H7 (cell line): ENCODE data around the gene MYH11. TPM values are rescaled to one million over a fixed set of nuclear protein-coding genes. Genes with fewer than 3 reads are reported as not detected.

Experiments used
- DNase-seq: peaks from one replicate; pipeline ENCODE4 v3.0.0; 2012
- H3K27me3 ChIP-seq: 2 replicates; pipeline ENCODE4 v1.6.0; 2011; ENCODE audit warnings: mild to moderate bottlenecking, low read length; ENCODE audit not compliant: control insufficient read depth, insufficient read depth
- H3K36me3 ChIP-seq: replicated peaks from 2 replicates; pipeline ENCODE4 v1.5.1; 2011; ENCODE audit warnings: low read length; ENCODE audit not compliant: control insufficient read depth, insufficient read depth
- H3K4me3 ChIP-seq: 2 replicates; pipeline ENCODE4 v1.5.1; 2011; ENCODE audit warnings: low read depth, mild to moderate bottlenecking, control low read depth, low read length, moderate library complexity; ENCODE audit not compliant: insufficient read depth
- total RNA-seq: library from RNA; depleted of rRNA; stranded (reverse); fragments of >200 nt; shearing (Covaris generic); gene quantifications from 2 replicates; pipeline ENCODE4 v1.2.3, GENCODE V29; 2014

MYH11 gene
- total RNA-seq, 1 experiment from 2014 or later, result not detected

GRCh38 chr16:15886078-15886477 lies 29.2 kb upstream of the MYH11 start:
- no peak for DNase-seq
- Histone ChIP-seq H3K4me3 (no peak overlapping the region), H3K36me3 (no peaks in the 10 kb centered on the region), H3K27me3 (no peaks in the 10 kb centered on the region)

- 0 out of 2 replicates have a peak, but pooled peaks cover under 1% of the 10 kb centered on the region for H3K36me3 ChIP-seq
- no peaks in the 10 kb centered on the region for H3K27me3 ChIP-seq
- H3K4me3 ChIP-seq, result no peak overlapping the region
- DNase-seq, result no peak
Measured at GRCh38 chr16:15885560-15886001, 28.8 kb upstream of the MYH11 start.

- DNase-seq, result no peak
- Histone ChIP-seq H3K27me3 (no peaks in the 10 kb centered on the region), H3K4me3 (no peak overlapping the region), H3K36me3 (0 out of 2 replicates have a peak, but pooled peaks cover 2% of the 10 kb centered on the region)
Measured at GRCh38 chr16:15882563-15882962, 25.7 kb upstream of the MYH11 start.

- Histone ChIP-seq H3K36me3 (0 out of 2 replicates have a peak, but pooled peaks cover 2% of the 10 kb centered on the region), H3K4me3 (no peak overlapping the region), H3K27me3 (no peaks in the 10 kb centered on the region)
- no peak for DNase-seq
Measured at GRCh38 chr16:15881794-15882379, 25.1 kb upstream of the MYH11 start.

GRCh38 chr16:15880434-15881308 lies 23.8 kb upstream of the MYH11 start:
- no peak for DNase-seq
- H3K27me3 ChIP-seq, result no peaks in the 10 kb centered on the region
- no peak overlapping the region for H3K4me3 ChIP-seq
- 0 out of 2 replicates have a peak, but pooled peaks cover 2% of the 10 kb centered on the region for H3K36me3 ChIP-seq

GRCh38 chr16:15879255-15879811 lies 22.5 kb upstream of the MYH11 start:
- 0 out of 2 replicates have a peak, but pooled peaks cover 2% of the 10 kb centered on the region for H3K36me3 ChIP-seq

GRCh38 chr16:15876503-15876902 lies 19.7 kb upstream of the MYH11 start:
- H3K36me3 ChIP-seq, result peaks cover 3% of the 10 kb centered on the region
- H3K27me3 ChIP-seq, result no peaks in the 10 kb centered on the region
- DNase-seq, result no peak
- H3K4me3 ChIP-seq, result no peak overlapping the region

More at GRCh38 chr16:15879255-15879811, 22.5 kb upstream of the MYH11 start:
- Histone ChIP-seq H3K4me3 (no peak overlapping the region), H3K27me3 (no peaks in the 10 kb centered on the region)
- DNase-seq, result no peak

- DNase-seq, result peak; percentile 63
- Histone ChIP-seq H3K4me3 (no peak overlapping the region), H3K36me3 (peaks cover 3% of the 10 kb centered on the region), H3K27me3 (no peaks in the 10 kb centered on the region)
Measured at GRCh38 chr16:15874745-15875314, 18.0 kb upstream of the MYH11 start.

GRCh38 chr16:15873737-15874136 lies 16.9 kb upstream of the MYH11 start:
- Histone ChIP-seq H3K4me3 (no peak overlapping the region), H3K36me3 (peaks cover 6% of the 10 kb centered on the region), H3K27me3 (no peaks in the 10 kb centered on the region)
- no peak for DNase-seq

- H3K4me3 ChIP-seq, result no peak overlapping the region
- H3K36me3 ChIP-seq, result peaks cover 6% of the 10 kb centered on the region
- DNase-seq, result no peak
Measured at GRCh38 chr16:15873301-15873700, 16.5 kb upstream of the MYH11 start.

GRCh38 chr16:15870011-15870410 lies 13.2 kb upstream of the MYH11 start:
- Histone ChIP-seq H3K36me3 (peaks cover 7% of the 10 kb centered on the region), H3K4me3 (no peak overlapping the region), H3K27me3 (no peaks in the 10 kb centered on the region)
- DNase-seq, result no peak

More at GRCh38 chr16:15873301-15873700, 16.5 kb upstream of the MYH11 start:
- no peaks in the 10 kb centered on the region for H3K27me3 ChIP-seq

- Histone ChIP-seq H3K36me3 (peaks cover 6% of the 10 kb centered on the region), H3K27me3 (no peaks in the 10 kb centered on the region), H3K4me3 (no peak overlapping the region)
- no peak for DNase-seq
Measured at GRCh38 chr16:15866451-15866850, 9.6 kb upstream of the MYH11 start.

- peaks cover 6% of the 10 kb centered on the region for H3K36me3 ChIP-seq
- DNase-seq, result no peak
- H3K4me3 ChIP-seq, result no peak overlapping the region
- no peaks in the 10 kb centered on the region for H3K27me3 ChIP-seq
Measured at GRCh38 chr16:15865742-15866141, 8.9 kb upstream of the MYH11 start.

- Histone ChIP-seq H3K27me3 (no peaks in the 10 kb centered on the region), H3K4me3 (no peak overlapping the region)
- no peak for DNase-seq
Measured at GRCh38 chr16:15864939-15865338, 8.1 kb upstream of the MYH11 start.

More at GRCh38 chr16:15864939-15865338, 8.1 kb upstream of the MYH11 start:
- H3K36me3 ChIP-seq, result peaks cover 5% of the 10 kb centered on the region
